NCI-H2029 treated with DMSO at 0.1 percent for 48 hours (cell line): ENCODE data around the gene ATL1.
"Not testable (repeated sequence)": the region's sequence is repeated elsewhere in the genome, so short reads cannot be mapped to it uniquely, and the experiment has no call there.

Experiments
- DNase-seq: peaks from one replicate; lab custom pipeline; 2025; lab: John Stamatoyannopoulos, UW

Gene ATL1

GRCh38 chr14:50602035-50602434 lies 42.1 kb downstream of the ATL1 start:
- no peak for DNase-seq

- DNase-seq = no peak
These were observed 43.6 kb downstream of the ATL1 start for GRCh38 chr14:50603565-50603964.

DNA sequence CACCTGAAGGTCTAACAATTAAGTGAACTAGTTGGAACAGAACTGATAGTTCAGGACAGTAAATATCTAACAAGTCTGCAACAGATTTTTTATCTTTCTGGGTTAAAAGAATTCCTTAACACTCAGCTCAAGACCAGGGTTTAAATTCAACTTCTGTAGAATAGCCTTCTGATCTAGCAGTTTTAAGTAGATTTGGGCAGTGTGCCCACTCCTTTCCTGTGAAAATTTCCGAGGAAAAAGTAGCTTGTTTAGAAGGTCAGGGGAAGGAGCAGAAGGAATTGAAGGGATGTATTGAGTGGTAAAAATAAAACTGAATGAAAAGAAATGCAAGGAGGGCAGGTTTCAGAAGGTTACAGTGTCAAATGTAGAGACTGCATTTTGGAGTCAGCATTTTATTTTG lies 45.8 kb downstream of the ATL1 start:
- no peak for DNase-seq

DNA sequence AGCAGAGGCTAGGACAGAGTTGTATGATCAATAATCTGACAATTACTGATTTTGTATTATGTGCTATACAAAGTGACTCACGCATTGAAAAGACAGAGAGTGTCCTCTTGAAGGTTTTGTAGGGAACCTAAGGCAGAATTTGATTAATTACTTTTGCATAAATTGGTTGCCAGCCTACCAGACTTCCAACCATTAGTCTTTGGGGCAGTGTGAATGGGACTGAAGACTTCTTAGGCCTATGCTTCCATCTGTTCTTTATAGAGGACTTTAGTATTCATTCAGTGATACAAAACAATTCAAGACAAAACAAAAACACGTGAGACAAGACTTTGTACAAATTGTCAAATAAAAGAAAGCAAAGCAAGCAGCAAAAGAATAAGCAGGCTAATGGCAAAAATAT lies 46.5 kb downstream of the ATL1 start:
- DNase-seq = no peak

DNA sequence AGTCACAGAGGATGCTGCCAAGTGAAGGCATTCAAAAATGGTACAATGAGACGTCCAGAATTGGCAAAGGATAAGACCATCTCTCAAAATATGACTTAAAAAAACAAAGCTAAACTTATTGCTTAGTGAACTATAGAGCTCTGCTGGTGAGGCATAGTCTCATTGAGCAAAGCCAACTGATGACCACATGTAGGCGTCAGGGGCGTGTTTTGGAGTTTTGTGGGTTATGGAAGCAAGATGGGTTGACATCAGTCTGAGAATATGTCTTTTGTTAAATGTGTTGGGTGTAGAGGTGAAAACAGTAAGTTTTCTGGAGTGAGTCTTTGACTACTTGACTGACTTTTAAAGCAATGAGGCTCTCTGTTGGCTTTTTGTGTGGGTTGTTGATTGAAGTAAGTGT lies 47.2 kb downstream of the ATL1 start:
- DNase-seq = no peak

DNA sequence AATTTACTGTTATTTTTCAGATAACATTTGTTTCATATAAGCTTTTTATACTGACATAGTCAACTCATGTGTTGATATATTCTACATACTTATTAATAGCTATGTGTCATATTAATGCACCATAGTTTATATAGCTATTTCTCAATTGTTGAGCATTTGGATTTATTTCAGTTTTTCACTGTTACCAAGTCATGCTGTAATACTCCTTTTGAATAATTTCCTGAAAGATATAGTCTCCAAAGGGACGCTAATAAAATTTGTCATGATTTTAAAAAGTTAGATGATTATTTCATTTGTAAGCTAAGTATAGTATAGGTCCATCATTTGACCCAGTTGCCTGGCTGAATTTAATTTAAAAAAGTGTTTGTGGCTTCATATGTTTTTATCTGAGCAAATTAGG lies 47.8 kb downstream of the ATL1 start:
- DNase-seq = no peak

- no peak for DNase-seq
These were observed 48.4 kb downstream of the ATL1 start for GRCh38 chr14:50608302-50608851.

GRCh38 chr14:50610465-50610864 lies 50.5 kb downstream of the ATL1 start:
- no peak for DNase-seq

DNA sequence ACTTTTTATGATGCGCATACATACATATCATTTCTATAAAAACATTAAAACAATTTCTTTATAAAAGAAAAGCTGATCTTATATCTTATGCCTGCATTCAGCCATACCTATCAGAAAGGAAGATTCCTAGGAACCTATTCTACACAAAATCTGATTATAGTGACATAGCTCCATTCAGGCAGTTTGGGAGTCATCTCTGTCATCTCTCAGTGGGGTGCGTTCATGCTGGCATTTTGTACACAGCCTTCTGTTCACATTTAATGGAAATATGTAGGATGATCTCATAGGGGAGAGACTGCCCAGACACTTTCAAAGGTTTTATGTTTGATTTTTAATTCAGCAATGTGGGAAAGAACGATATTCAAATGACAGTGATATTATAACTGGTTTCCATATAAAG lies 52.9 kb downstream of the ATL1 start:
- DNase-seq = no peak

- DNase-seq = no peak
These were observed 55.1 kb downstream of the ATL1 start for GRCh38 chr14:50615056-50615455.

DNA sequence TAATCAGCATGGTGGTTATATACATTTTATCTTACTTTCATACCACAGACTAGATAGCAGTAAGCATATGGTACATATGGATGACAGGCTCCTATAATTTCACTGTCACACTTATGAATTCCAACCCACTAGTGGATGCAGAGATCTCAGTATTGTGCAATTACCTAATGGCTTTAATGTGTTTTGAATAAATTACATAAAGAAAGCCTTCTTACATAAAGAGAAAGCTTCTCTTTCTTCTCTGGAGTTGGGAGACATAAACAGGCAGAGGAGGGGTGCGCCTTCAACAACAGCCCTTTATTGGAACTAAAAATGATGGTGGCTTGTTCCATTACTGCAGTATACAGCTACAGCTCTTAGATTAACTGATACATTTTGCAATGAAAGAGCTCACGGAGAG lies 55.6 kb downstream of the ATL1 start:
- DNase-seq = no peak

- DNase-seq = no peak
These were observed 56.3 kb downstream of the ATL1 start for GRCh38 chr14:50616275-50616674.

- peak; percentile 37 for DNase-seq
These were observed 59.7 kb downstream of the ATL1 start for GRCh38 chr14:50619569-50620141.

GRCh38 chr14:50620341-50620740 lies 60.4 kb downstream of the ATL1 start:
- no peak for DNase-seq

GRCh38 chr14:50622978-50623377 lies 63.0 kb downstream of the ATL1 start:
- no peak for DNase-seq

DNA sequence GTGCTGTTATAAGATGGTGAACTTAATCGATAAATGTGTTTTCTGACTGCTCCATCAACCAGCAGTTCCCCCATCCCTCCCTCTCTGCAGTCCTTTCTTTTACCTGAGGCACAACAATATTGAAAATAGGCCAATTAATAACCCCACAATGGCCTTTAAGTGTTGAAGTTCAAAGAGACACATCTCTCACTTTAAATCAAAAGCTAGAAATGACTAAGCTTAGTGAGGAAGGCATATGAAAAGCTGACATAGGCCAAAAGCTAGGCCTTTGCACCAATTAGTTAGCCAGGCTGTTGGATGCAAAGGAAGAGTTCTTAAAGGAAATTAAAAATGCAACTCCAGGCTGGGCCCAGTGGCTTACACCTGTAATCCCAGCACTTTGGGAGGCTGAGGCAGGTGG lies 64.5 kb downstream of the ATL1 start:
- DNase-seq = no peak

- DNase-seq = not testable (repeated sequence)
These were observed 65.0 kb downstream of the ATL1 start for GRCh38 chr14:50624947-50625346.

DNA sequence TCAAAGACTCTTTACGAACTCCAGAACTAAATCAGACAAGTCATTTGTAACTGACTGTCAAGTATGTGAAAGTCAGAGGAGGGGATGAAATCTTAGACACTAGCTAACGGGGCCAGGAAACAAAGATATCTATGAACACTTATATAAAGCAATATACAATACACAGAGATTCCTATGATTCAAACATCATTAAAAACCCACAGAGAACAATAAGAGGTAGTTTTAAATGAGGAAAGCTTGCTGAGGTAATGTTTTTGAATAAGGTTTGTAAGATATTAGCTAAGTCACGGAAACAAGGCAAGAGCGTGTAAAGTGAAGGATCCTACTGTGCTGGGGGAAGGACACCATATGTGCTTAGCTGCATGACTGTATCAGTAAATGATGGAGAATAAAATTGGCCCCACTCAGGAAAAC lies 71.5 kb downstream of the ATL1 start:
- no peak for DNase-seq

DNA sequence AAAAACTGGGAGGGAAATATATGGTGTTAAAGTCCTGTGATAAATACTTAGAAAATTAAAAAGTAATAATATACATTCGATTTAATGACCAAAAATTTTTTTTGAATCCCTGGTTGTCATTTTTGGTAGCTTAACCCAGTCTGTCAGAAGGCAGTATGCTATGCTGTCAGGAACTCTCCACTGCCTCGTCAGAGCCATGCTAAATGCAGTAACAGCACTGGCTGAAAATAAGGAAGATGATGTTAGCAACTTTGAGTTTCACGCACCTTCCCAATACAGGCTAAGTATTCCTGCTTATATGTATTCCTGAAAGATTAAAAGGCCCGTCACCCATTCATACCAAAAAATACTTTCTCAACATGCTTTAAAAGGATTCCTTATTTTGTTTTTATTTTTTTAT lies 74.0 kb downstream of the ATL1 start:
- DNase-seq = no peak

DNA sequence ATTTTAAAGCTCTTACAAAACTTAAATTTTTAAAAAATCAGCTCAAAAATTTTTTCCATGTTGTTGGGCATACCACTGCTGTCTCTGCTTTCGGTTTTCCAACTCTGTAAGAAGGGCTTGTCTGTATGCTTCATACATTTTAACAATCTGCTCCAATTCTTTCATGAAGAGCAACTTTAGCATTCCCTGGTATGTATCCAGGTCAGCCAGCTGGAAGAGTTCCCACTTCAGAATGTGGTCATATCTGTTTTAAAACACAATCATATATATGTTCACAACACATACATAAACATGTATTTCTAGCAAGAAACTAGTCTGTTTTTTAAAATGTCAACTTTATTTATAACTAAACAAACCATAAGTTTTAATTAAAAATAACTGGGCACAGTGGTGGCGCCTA lies 75.2 kb downstream of the ATL1 start:
- no peak for DNase-seq

GRCh38 chr14:50647282-50647681 lies 87.3 kb downstream of the ATL1 start:
- DNase-seq = no peak

GRCh38 chr14:50647753-50648152 lies 87.8 kb downstream of the ATL1 start:
- DNase-seq = no peak

- DNase-seq = no peak
These were observed 89.7 kb downstream of the ATL1 start for GRCh38 chr14:50649691-50650090.

- DNase-seq = no peak
These were observed 96.8 kb downstream of the ATL1 start for GRCh38 chr14:50656776-50657175.

DNA sequence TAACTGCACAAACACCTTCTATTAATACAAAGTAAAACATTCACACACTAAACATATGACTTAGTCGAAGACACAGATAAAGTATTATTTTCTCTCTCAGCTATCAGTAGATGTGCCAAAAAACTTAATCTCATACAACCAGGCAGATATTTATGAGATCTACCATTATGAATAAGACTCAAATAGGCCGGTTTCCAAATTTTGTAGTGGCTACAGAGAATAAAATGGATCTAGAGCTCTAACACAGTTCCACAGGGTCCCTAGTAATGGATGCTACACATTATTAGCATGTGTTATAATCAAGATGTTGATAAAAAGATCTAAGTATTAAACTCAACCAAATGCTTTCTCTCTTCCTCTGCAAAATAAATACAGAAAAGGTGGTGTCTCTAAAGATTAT lies 97.8 kb downstream of the ATL1 start:
- no peak for DNase-seq
